OCI-LY3 (cell line): ENCODE measurements around the gene PGP.
A peak's percentile ranks its signal among the peaks of the same experiment; 100 is the strongest.

ENCODE experiments used
- H2AFZ ChIP-seq: fragments of 200-600, 300-600 bp; shearing (Covaris generic); 2 replicates; pipeline ENCODE4 v1.6.0; 2014; ENCODE audit warnings: antibody characterized with exemption, low read depth, low read length
- H3K27ac ChIP-seq: fragments of 200-600, 300-600 bp; sonication (generic); 2 replicates; pipeline ENCODE4 v1.5.1; 2014; ENCODE audit warnings: mild to moderate bottlenecking, low read length, moderate library complexity, mixed read lengths
- H3K27me3 ChIP-seq: fragments of 200-600, 300-600 bp; sonication (generic); 2 replicates; pipeline ENCODE4 v1.6.1; 2014; ENCODE audit warnings: low read depth, low read length, mixed read lengths
- H3K36me3 ChIP-seq: fragments of 200-600, 300-600 bp; sonication (generic); replicated peaks from 2 replicates; pipeline ENCODE3; 2014; ENCODE audit warnings: low read depth, low read length, mixed read lengths
- H3K4me1 ChIP-seq: fragments of 300-600, 200-600 bp; sonication (generic); 2 replicates; pipeline ENCODE4 v1.6.1; 2014; ENCODE audit warnings: low read length, mixed read lengths
- H3K4me2 ChIP-seq: fragments of 200-600, 300-600 bp; sonication (generic); 2 replicates; pipeline ENCODE4 v1.6.1; 2014; ENCODE audit warnings: low read length, mixed read lengths
- H3K4me3 ChIP-seq: fragments of 300-600, 200-600 bp; sonication (generic); 2 replicates; pipeline ENCODE4 v1.5.1; 2014; ENCODE audit warnings: antibody characterized with exemption, mild to moderate bottlenecking, low read length, moderate library complexity
- H3K79me2 ChIP-seq: fragments of 300-600, 200-600 bp; shearing (Covaris generic); 2 replicates; pipeline ENCODE4 v1.6.1; 2014; ENCODE audit warnings: mild to moderate bottlenecking, low read length, mixed read lengths
- H3K9ac ChIP-seq: fragments of 300-600, 200-600 bp; shearing (Covaris generic); 2 replicates; pipeline ENCODE4 v1.6.0; 2014; ENCODE audit warnings: mild to moderate bottlenecking, low read length, moderate library complexity
- H3K9me3 ChIP-seq: fragments of 200-600, 300-600 bp; shearing (Covaris generic); 2 replicates; pipeline ENCODE4 v1.6.1; 2014; ENCODE audit warnings: low read length, mixed read lengths; ENCODE audit not compliant: insufficient read depth
- H4K20me1 ChIP-seq: fragments of 200-600, 300-600 bp; sonication (generic); 2 replicates; pipeline ENCODE4 v1.6.1; 2016; ENCODE audit warnings: low read length, mixed read lengths; ENCODE audit not compliant: insufficient read depth
- CTCF ChIP-seq: fragments of 200-600, 300-600 bp; sonication (generic); IDR thresholded peaks from 2 replicates; pipeline ENCODE4 v1.5.1; 2014; ENCODE audit warnings: antibody characterized with exemption, low read length, low read depth
- EZH2phosphoT487 ChIP-seq: fragments of 200-600 bp; shearing (Covaris generic); IDR thresholded peaks from 2 replicates; pipeline ENCODE4 v1.6.1; 2018; ENCODE audit warnings: antibody characterized with exemption, mixed run types, low read depth

PGP gene

GRCh38 chr16:2223221-2223941, 8.7 kb upstream of the PGP start, which contains the start of gene E4F1:
TSS of gene E4F1 (plus strand) at chr16:2223591. CDS start at chr16:2223614, 23 bp downstream.
- no peak for TF ChIP-seq EZH2phosphoT487
- no peak for TF ChIP-seq CTCF
- Histone ChIP-seq H3K27ac (peak within 1 kb of the TSS; percentile 51), H3K36me3 (peaks cover 2% of the 10 kb centered on the region), H3K27me3 (no peaks in the 10 kb centered on the region), H3K4me3 (peak within 1 kb of the TSS; percentile 92), H3K4me1 (peaks cover 5% of the 10 kb centered on the region; the same call in 1 of the 2 replicates), H3K79me2 (peaks cover 46% of the 10 kb centered on the region), H3K9me3 (no peaks in the 10 kb centered on the region), H3K4me2 (peak within 1 kb of the TSS; percentile 89), H2AFZ (peak within 1 kb of the TSS; percentile 78; the same call in 1 of the 2 replicates), H3K9ac (peak within 1 kb of the TSS; percentile 86), H4K20me1 (peaks cover 13% of the 10 kb centered on the region)

- H3K4me1 ChIP-seq = peaks cover 12% of the 10 kb centered on the region
- H2AFZ ChIP-seq = no peak overlapping the region
- no peak for TF ChIP-seq EZH2phosphoT487
- TF ChIP-seq CTCF = no peak
- H3K27me3 ChIP-seq = no peaks in the 10 kb centered on the region
- no peak overlapping the region for H3K27ac ChIP-seq
- peaks cover 7% of the 10 kb centered on the region for H4K20me1 ChIP-seq
- peak overlapping the region; percentile 84 for H3K4me3 ChIP-seq
- H3K79me2 ChIP-seq = peaks cover 20% of the 10 kb centered on the region
- H3K9me3 ChIP-seq = no peaks in the 10 kb centered on the region
- H3K9ac ChIP-seq = no peak overlapping the region
- peaks cover 10% of the 10 kb centered on the region for H3K36me3 ChIP-seq
- peak overlapping the region; percentile 36 for H3K4me2 ChIP-seq
Observed at GRCh38 chr16:2216330-2216729, 1.7 kb upstream of the PGP start.

- Histone ChIP-seq H3K4me2 (peak overlapping the region; percentile 88), H3K79me2 (peaks cover 20% of the 10 kb centered on the region), H3K27me3 (no peaks in the 10 kb centered on the region), H4K20me1 (peaks cover 7% of the 10 kb centered on the region), H3K36me3 (peaks cover 13% of the 10 kb centered on the region), H3K9me3 (no peaks in the 10 kb centered on the region), H3K4me1 (peaks cover 12% of the 10 kb centered on the region), H3K4me3 (peak overlapping the region; percentile 98), H3K27ac (no peak overlapping the region), H2AFZ (no peak overlapping the region), H3K9ac (peak overlapping the region; percentile 81)
- TF ChIP-seq EZH2phosphoT487 = no peak
- no peak for TF ChIP-seq CTCF
Observed at GRCh38 chr16:2213817-2214718, 572 bp downstream of the PGP start.
